Measurements from ENCODE around the gene MVB12B.
A peak's percentile ranks its signal among the peaks of the same experiment; 100 is the strongest.

Gene MVB12B

DNA sequence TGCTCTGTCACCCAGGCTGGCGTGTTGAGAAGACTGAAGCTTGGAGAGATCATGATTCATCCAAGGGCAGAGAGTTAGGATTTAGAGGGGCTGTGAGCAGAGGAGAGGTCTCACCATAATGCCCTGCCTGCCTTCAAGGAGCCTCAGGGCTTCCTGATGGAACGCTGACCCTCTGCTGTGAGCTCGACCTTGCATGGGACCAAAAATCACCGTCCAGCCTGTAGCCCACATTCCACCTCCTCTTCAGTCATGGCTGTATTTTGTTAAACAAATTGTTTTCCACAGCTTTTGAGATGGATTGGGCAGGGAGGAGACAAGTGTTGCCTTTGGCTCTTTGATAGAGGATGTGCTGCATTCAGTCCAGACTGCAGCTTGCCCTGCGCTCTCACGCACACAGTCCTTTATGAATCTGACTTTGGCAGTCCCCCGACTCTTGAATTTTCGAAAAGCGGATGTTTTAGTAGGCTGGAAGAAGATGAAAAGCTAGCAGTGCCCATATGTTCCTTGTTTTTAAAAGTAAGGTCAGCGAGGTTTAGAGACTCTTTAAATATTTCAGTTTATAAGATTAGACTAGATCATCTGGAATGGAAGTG is 79.5 kb downstream of the MVB12B start:
- H2AFZ ChIP-seq (ENCODE audit: low read length) = no peak overlapping the region
- H4K20me1 ChIP-seq (ENCODE audit: insufficient read depth, low read length, poor library complexity, severe bottlenecking) = no peaks in the 10 kb centered on the region
- no peak for TF ChIP-seq EZH2phosphoT487 (IDR thresholded peaks at IDR 0.05; ENCODE audit: borderline replicate concordance)
- TF ChIP-seq, protein P1, sequence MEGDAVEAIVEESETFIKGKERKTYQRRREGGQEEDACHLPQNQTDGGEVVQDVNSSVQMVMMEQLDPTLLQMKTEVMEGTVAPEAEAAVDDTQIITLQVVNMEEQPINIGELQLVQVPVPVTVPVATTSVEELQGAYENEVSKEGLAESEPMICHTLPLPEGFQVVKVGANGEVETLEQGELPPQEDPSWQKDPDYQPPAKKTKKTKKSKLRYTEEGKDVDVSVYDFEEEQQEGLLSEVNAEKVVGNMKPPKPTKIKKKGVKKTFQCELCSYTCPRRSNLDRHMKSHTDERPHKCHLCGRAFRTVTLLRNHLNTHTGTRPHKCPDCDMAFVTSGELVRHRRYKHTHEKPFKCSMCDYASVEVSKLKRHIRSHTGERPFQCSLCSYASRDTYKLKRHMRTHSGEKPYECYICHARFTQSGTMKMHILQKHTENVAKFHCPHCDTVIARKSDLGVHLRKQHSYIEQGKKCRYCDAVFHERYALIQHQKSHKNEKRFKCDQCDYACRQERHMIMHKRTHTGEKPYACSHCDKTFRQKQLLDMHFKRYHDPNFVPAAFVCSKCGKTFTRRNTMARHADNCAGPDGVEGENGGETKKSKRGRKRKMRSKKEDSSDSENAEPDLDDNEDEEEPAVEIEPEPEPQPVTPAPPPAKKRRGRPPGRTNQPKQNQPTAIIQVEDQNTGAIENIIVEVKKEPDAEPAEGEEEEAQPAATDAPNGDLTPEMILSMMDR (conservative IDR thresholded peaks at IDR 0.05; ENCODE audit: low read length) = no peak
- peaks cover 18% of the 10 kb centered on the region; the same call in 1 of the 2 replicates for H3K79me2 ChIP-seq (ENCODE audit: insufficient read depth, low read length)
- H3K9me3 ChIP-seq (ENCODE audit: insufficient read depth, low read depth, low read length) = no peaks in the 10 kb centered on the region
- H3K36me3 ChIP-seq (ENCODE audit: insufficient read depth, low read length) = peaks cover 8% of the 10 kb centered on the region; the same call in 1 of the 2 replicates
- no peak overlapping the region for H3K4me2 ChIP-seq (ENCODE audit: low read depth, low read length, poor library complexity, severe bottlenecking)
- H3K27me3 ChIP-seq (ENCODE audit: insufficient read depth, low read length, poor library complexity, severe bottlenecking) = no peaks in the 10 kb centered on the region
- peaks cover 15% of the 10 kb centered on the region for H3F3A ChIP-seq (ENCODE audit: low read depth)
- H3K9ac ChIP-seq (ENCODE audit: low read depth, low read length, poor library complexity, severe bottlenecking) = peak overlapping the region; percentile 47
- no peak overlapping the region for H3K4me3 ChIP-seq (ENCODE audit: low read length, poor library complexity, severe bottlenecking)
- H3K4me1 ChIP-seq (ENCODE audit: insufficient read depth, low read length, poor library complexity, severe bottlenecking) = peaks cover 81% of the 10 kb centered on the region
- H3K9me2 ChIP-seq (replicated peaks; ENCODE audit: low read depth, low read length) = no peaks in the 10 kb centered on the region

DNA sequence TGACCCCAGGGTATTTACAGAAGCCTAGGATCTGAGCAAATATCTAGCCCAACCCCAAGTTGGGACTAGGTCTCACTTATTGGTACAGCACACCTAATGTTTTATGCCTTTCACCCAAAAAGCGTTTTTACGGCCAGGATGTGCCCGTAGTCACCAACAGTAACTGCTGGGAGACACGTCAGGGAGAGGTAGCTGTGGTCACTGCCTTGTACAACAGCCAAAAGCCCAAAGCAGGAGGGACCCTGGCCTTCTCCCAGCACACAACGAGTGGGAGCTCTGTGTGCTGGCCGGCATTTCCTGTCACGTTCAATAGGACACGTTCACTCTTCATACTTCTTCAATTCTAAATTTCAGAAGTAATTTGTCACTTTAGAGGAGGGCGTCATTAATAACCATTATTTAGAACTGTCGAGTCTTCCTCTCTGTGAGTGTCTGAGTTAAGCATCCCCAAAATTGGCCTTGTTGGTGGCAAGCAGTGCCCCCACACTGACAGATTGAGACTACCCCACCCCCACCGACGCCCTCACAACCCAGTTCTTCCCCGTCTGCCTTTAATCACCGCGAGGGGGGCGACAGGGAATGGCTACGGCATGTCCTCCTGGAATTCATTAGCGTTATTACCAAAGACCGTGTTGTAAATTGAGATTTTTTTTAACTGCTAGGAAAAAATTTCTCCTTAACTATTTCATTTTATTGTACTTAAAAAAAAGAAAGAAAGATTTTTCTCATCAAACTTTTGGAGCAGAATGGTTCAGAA is 80.7 kb downstream of the MVB12B start:
- no peak for TF ChIP-seq EZH2phosphoT487 (IDR thresholded peaks at IDR 0.05; ENCODE audit: borderline replicate concordance)
- TF ChIP-seq, protein P1 (conservative IDR thresholded peaks at IDR 0.05; ENCODE audit: low read length) = no peak
- Histone ChIP-seq H3K4me3 (ENCODE audit: low read length, poor library complexity, severe bottlenecking) (no peak overlapping the region), H3K4me1 (ENCODE audit: insufficient read depth, low read length, poor library complexity, severe bottlenecking) (peaks cover 89% of the 10 kb centered on the region)

DNA sequence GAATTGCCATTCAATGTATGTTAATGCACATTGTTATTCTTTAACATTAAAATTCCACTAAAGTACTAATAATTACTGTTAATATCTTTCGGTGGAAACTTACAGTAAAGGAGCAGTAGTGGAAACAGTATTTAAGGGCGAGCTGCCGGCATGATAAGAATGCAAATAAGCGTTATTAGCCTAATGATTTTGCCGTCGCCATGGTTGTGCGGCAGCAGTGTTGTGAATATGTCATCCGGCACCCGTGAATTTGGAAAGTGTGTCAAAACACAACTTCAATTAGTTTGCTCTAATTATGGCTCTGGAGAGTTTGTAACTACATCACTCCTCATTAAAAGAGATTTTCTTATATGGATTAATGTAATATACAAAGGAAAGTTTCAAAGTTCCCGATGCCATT is 81.4 kb downstream of the MVB12B start:
- TF ChIP-seq, protein P1 (conservative IDR thresholded peaks at IDR 0.05; ENCODE audit: low read length) = no peak
- TF ChIP-seq EZH2phosphoT487 (IDR thresholded peaks at IDR 0.05; ENCODE audit: borderline replicate concordance) = no peak
- Histone ChIP-seq H3K79me2 (ENCODE audit: insufficient read depth, low read length) (peaks cover 18% of the 10 kb centered on the region; the same call in 1 of the 2 replicates), H3K9ac (ENCODE audit: low read depth, low read length, poor library complexity, severe bottlenecking) (peak overlapping the region; percentile 47), H3K9me2 (replicated peaks; ENCODE audit: low read depth, low read length) (no peaks in the 10 kb centered on the region), H3K9me3 (ENCODE audit: insufficient read depth, low read depth, low read length) (no peaks in the 10 kb centered on the region), H3K27me3 (ENCODE audit: insufficient read depth, low read length, poor library complexity, severe bottlenecking) (no peaks in the 10 kb centered on the region), H3K4me2 (ENCODE audit: low read depth, low read length, poor library complexity, severe bottlenecking) (no peak overlapping the region), H2AFZ (ENCODE audit: low read length) (no peak overlapping the region), H4K20me1 (ENCODE audit: insufficient read depth, low read length, poor library complexity, severe bottlenecking) (no peaks in the 10 kb centered on the region), H3K36me3 (ENCODE audit: insufficient read depth, low read length) (peaks cover 8% of the 10 kb centered on the region; the same call in 1 of the 2 replicates), H3F3A (ENCODE audit: low read depth) (peaks cover 25% of the 10 kb centered on the region), H3K4me1 (ENCODE audit: insufficient read depth, low read length, poor library complexity, severe bottlenecking) (peaks cover 91% of the 10 kb centered on the region), H3K4me3 (ENCODE audit: low read length, poor library complexity, severe bottlenecking) (no peak overlapping the region)

More for the DNA sequence above, 80.7 kb downstream of the MVB12B start:
- H3K27me3 ChIP-seq (ENCODE audit: insufficient read depth, low read length, poor library complexity, severe bottlenecking) = no peaks in the 10 kb centered on the region
- peak overlapping the region; percentile 47 for H3K9ac ChIP-seq (ENCODE audit: low read depth, low read length, poor library complexity, severe bottlenecking)
- peaks cover 8% of the 10 kb centered on the region; the same call in 1 of the 2 replicates for H3K36me3 ChIP-seq (ENCODE audit: insufficient read depth, low read length)
- H3K9me3 ChIP-seq (ENCODE audit: insufficient read depth, low read depth, low read length) = no peaks in the 10 kb centered on the region
- H3F3A ChIP-seq (ENCODE audit: low read depth) = peaks cover 23% of the 10 kb centered on the region
- H2AFZ ChIP-seq (ENCODE audit: low read length) = no peak overlapping the region
- no peaks in the 10 kb centered on the region for H4K20me1 ChIP-seq (ENCODE audit: insufficient read depth, low read length, poor library complexity, severe bottlenecking)
- peaks cover 18% of the 10 kb centered on the region; the same call in 1 of the 2 replicates for H3K79me2 ChIP-seq (ENCODE audit: insufficient read depth, low read length)
- no peaks in the 10 kb centered on the region for H3K9me2 ChIP-seq (replicated peaks; ENCODE audit: low read depth, low read length)
- peak overlapping the region; percentile 45 for H3K4me2 ChIP-seq (ENCODE audit: low read depth, low read length, poor library complexity, severe bottlenecking)

Data from Loucy (cell line).